Osteoblast (primary cell): ENCODE results near the gene EHD4. TPM values are rescaled to one million over a fixed set of nuclear protein-coding genes. Genes with fewer than 3 reads are reported as not detected.
A peak's percentile ranks its signal among the peaks of the same experiment; 100 is the strongest.

Experiments used
- DNase-seq: peaks from one replicate; pipeline ENCODE4 v3.0.0; 2011; ENCODE audit warnings: low spot score, mixed read lengths; ENCODE audit not compliant: insufficient read length; ENCODE audit errors: missing footprints
- H2AFZ ChIP-seq: 2 replicates; pipeline ENCODE4 v1.6.0; 2011; ENCODE audit warnings: mild to moderate bottlenecking, low read length
- H3K27ac ChIP-seq: 2 replicates; pipeline ENCODE4 v1.5.1; 2011; ENCODE audit warnings: mild to moderate bottlenecking, low read depth, low read length, moderate library complexity
- H3K27me3 ChIP-seq: 2 replicates; pipeline ENCODE4 v1.6.0; 2012; ENCODE audit warnings: mild to moderate bottlenecking, control low read depth, inconsistent platforms, low read length, moderate library complexity; ENCODE audit not compliant: insufficient read depth
- H3K36me3 ChIP-seq: 2 replicates; pipeline ENCODE4 v1.5.1; 2011; ENCODE audit warnings: mild to moderate bottlenecking, low read length, control low read depth, moderate library complexity; ENCODE audit not compliant: insufficient read depth
- H3K4me1 ChIP-seq: 2 replicates; pipeline ENCODE4 v1.5.1; 2011; ENCODE audit warnings: mild to moderate bottlenecking, low read length, control low read depth, moderate library complexity; ENCODE audit not compliant: insufficient read depth
- H3K4me2 ChIP-seq: 2 replicates; pipeline ENCODE4 v1.6.0; 2011; ENCODE audit warnings: mild to moderate bottlenecking, low read length; ENCODE audit not compliant: insufficient read depth
- H3K4me3 ChIP-seq: fragments of 200-600 bp; sonication (generic); 3 replicates; pipeline ENCODE4 v1.5.1; 2012; ENCODE audit warnings: mild to moderate bottlenecking, low read length, inconsistent platforms; ENCODE audit not compliant: insufficient read depth
- H3K79me2 ChIP-seq: 2 replicates; pipeline ENCODE4 v1.6.0; 2012; ENCODE audit warnings: mild to moderate bottlenecking, low read length, control low read depth, inconsistent platforms; ENCODE audit not compliant: insufficient read depth
- H3K9me3 ChIP-seq: 2 replicates; pipeline ENCODE4 v1.5.1; 2011; ENCODE audit warnings: low read depth, low read length, control low read depth
- H4K20me1 ChIP-seq: 2 replicates; pipeline ENCODE4 v1.6.0; 2012; ENCODE audit warnings: mild to moderate bottlenecking, low read length, control low read depth; ENCODE audit not compliant: insufficient read depth
- CTCF ChIP-seq: IDR thresholded peaks from 2 replicates; pipeline ENCODE4 v1.5.1; 2011; ENCODE audit warnings: mild to moderate bottlenecking, low read depth, low read length, moderate library complexity; ENCODE audit errors: extremely low read depth
- total RNA-seq: library from RNA; depleted of rRNA; stranded (reverse); fragments of >200 nt; gene quantifications from 2 replicates; pipeline ENCODE4 v1.2.3, GENCODE V29; 2012

EHD4 gene
- total RNA-seq, 1 donor, result 15.9 TPM

GRCh38 chr15:41881920-41882688, 90.3 kb downstream of the EHD4 start:
- Histone ChIP-seq H3K27me3 (peaks cover 9% of the 10 kb centered on the region), H2AFZ (peak overlapping the region; percentile 74), H4K20me1 (no peaks in the 10 kb centered on the region), H3K36me3 (no peaks in the 10 kb centered on the region), H3K9me3 (no peaks in the 10 kb centered on the region), H3K4me3 (peak overlapping the region; percentile 22), H3K79me2 (no peaks in the 10 kb centered on the region), H3K27ac (no peak overlapping the region), H3K4me2 (peak overlapping the region; percentile 61), H3K4me1 (no peaks in the 10 kb centered on the region)
- DNase-seq, result no peak
- no peak for TF ChIP-seq CTCF

- peak overlapping the region; percentile 61 for H3K4me2 ChIP-seq
Observed at GRCh38 chr15:41881550-41881919, 90.8 kb downstream of the EHD4 start.

GRCh38 chr15:41881086-41881485, 91.3 kb downstream of the EHD4 start:
- TF ChIP-seq CTCF, result no peak
- no peak overlapping the region for H3K4me3 ChIP-seq
- peak overlapping the region; percentile 74 for H2AFZ ChIP-seq
- H3K27me3 ChIP-seq, result peaks cover 9% of the 10 kb centered on the region
- H4K20me1 ChIP-seq, result no peaks in the 10 kb centered on the region
- no peak overlapping the region for H3K27ac ChIP-seq
- no peak overlapping the region for H3K4me2 ChIP-seq
- H3K36me3 ChIP-seq, result no peaks in the 10 kb centered on the region
- no peak for DNase-seq
- no peaks in the 10 kb centered on the region for H3K79me2 ChIP-seq
- H3K4me1 ChIP-seq, result no peaks in the 10 kb centered on the region
- no peaks in the 10 kb centered on the region for H3K9me3 ChIP-seq

More at GRCh38 chr15:41881550-41881919, 90.8 kb downstream of the EHD4 start:
- Histone ChIP-seq H3K79me2 (no peaks in the 10 kb centered on the region), H3K4me3 (peak overlapping the region; percentile 22), H3K36me3 (no peaks in the 10 kb centered on the region), H4K20me1 (no peaks in the 10 kb centered on the region), H3K27ac (no peak overlapping the region), H3K9me3 (no peaks in the 10 kb centered on the region), H3K27me3 (peaks cover 9% of the 10 kb centered on the region), H2AFZ (peak overlapping the region; percentile 74), H3K4me1 (no peaks in the 10 kb centered on the region)
- no peak for DNase-seq
- TF ChIP-seq CTCF, result no peak

- Histone ChIP-seq H3K79me2 (no peaks in the 10 kb centered on the region), H3K4me2 (no peak overlapping the region), H3K4me1 (no peaks in the 10 kb centered on the region), H4K20me1 (no peaks in the 10 kb centered on the region), H3K27me3 (peaks cover 9% of the 10 kb centered on the region), H2AFZ (no peak overlapping the region), H3K4me3 (no peak overlapping the region), H3K9me3 (no peaks in the 10 kb centered on the region), H3K27ac (no peak overlapping the region), H3K36me3 (no peaks in the 10 kb centered on the region)
- no peak for TF ChIP-seq CTCF
- DNase-seq, result no peak
Observed at GRCh38 chr15:41880156-41880877, 92.0 kb downstream of the EHD4 start.
